Measurements from ENCODE around the gene TCF12. TPM values are rescaled to one million over a fixed set of nuclear protein-coding genes. Genes with fewer than 3 reads are reported as not detected.
"Not testable (repeated sequence)": the region's sequence is repeated elsewhere in the genome, so short reads cannot be mapped to it uniquely, and the experiment has no call there.

TCF12 gene
- total RNA-seq, 1 donor from 2014 or later, result 164 TPM

- Mint-ChIP-seq H3K4me3 (ENCODE audit: unreplicated experiment) (no peak overlapping the region), H3K9me3 (ENCODE audit: unreplicated experiment) (peaks cover 8% of the 10 kb centered on the region), H3K27ac (ENCODE audit: unreplicated experiment) (peak overlapping the region; percentile 36), H3K4me1 (ENCODE audit: unreplicated experiment) (peaks cover 34% of the 10 kb centered on the region), H3K27me3 (ENCODE audit: unreplicated experiment) (no peaks in the 10 kb centered on the region), H3K36me3 (ENCODE audit: unreplicated experiment) (peaks cover 22% of the 10 kb centered on the region)
- TF ChIP-seq, protein P1, sequence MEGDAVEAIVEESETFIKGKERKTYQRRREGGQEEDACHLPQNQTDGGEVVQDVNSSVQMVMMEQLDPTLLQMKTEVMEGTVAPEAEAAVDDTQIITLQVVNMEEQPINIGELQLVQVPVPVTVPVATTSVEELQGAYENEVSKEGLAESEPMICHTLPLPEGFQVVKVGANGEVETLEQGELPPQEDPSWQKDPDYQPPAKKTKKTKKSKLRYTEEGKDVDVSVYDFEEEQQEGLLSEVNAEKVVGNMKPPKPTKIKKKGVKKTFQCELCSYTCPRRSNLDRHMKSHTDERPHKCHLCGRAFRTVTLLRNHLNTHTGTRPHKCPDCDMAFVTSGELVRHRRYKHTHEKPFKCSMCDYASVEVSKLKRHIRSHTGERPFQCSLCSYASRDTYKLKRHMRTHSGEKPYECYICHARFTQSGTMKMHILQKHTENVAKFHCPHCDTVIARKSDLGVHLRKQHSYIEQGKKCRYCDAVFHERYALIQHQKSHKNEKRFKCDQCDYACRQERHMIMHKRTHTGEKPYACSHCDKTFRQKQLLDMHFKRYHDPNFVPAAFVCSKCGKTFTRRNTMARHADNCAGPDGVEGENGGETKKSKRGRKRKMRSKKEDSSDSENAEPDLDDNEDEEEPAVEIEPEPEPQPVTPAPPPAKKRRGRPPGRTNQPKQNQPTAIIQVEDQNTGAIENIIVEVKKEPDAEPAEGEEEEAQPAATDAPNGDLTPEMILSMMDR (IDR thresholded peaks at IDR 0.05), result no peak
- no peak for DNase-seq (ENCODE audit: extremely low spot score, unreplicated experiment)
Observed at GRCh38 chr15:56948764-56949101, 30.3 kb downstream of the TCF12 start.

- no peak for DNase-seq (ENCODE audit: extremely low spot score, unreplicated experiment)
- no peak overlapping the region for H3K27ac Mint-ChIP-seq (ENCODE audit: unreplicated experiment)
- H3K27me3 Mint-ChIP-seq (ENCODE audit: unreplicated experiment), result no peaks in the 10 kb centered on the region
- H3K36me3 Mint-ChIP-seq (ENCODE audit: unreplicated experiment), result peaks cover 22% of the 10 kb centered on the region
- peaks cover 32% of the 10 kb centered on the region for H3K4me1 Mint-ChIP-seq (ENCODE audit: unreplicated experiment)
- TF ChIP-seq, protein P1 (IDR thresholded peaks at IDR 0.05), result no peak
- peaks cover 14% of the 10 kb centered on the region for H3K9me3 Mint-ChIP-seq (ENCODE audit: unreplicated experiment)
- no peak overlapping the region for H3K4me3 Mint-ChIP-seq (ENCODE audit: unreplicated experiment)
Observed at GRCh38 chr15:56950979-56951378, 32.5 kb downstream of the TCF12 start.

DNA sequence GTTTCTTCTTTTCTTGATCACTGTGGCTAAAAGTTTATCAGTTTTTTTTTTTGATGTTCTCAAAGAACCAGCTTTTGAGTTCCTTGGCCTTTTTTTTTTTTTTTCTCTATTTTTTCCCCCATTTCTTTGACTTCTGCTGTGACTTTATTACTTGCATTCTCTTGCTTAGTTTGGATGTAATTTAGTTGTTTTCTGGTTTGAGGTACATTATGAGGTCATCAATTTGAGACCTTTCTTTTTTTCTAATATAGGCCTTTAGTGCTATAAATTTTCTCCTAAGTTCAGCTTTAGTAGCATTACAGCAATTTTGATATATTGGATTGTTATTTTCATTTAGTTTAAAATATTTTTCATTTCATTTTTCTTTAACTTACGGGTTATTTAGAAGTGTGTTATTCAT lies 35.3 kb downstream of the TCF12 start:
- Mint-ChIP-seq H3K27ac (ENCODE audit: unreplicated experiment) (no peak overlapping the region), H3K36me3 (ENCODE audit: unreplicated experiment) (peaks cover 30% of the 10 kb centered on the region), H3K27me3 (ENCODE audit: unreplicated experiment) (no peaks in the 10 kb centered on the region), H3K4me3 (ENCODE audit: unreplicated experiment) (no peak overlapping the region), H3K4me1 (ENCODE audit: unreplicated experiment) (peaks cover 23% of the 10 kb centered on the region), H3K9me3 (ENCODE audit: unreplicated experiment) (peaks cover 15% of the 10 kb centered on the region)
- DNase-seq (ENCODE audit: extremely low spot score, unreplicated experiment), result no peak
- TF ChIP-seq, protein P1 (IDR thresholded peaks at IDR 0.05), result no peak

DNA sequence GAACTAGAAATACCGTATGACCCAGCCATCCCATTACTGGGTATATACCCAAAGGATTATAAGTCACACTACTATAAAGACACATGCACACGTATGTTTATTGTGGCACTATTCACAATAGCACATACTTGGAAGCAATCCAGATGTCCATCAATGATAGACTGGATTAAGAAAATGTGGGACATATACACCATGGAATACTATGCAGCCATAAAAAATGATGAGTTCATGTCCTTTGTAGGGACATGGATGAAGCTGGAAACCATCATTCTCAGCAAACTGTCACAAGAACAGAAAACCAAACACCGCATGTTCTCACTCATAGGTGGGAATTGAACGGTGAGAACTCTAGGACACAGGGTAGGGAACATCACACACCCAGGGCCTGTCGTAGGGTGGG lies 36.6 kb downstream of the TCF12 start:
- H3K27me3 Mint-ChIP-seq (ENCODE audit: unreplicated experiment); H3K27ac Mint-ChIP-seq (ENCODE audit: unreplicated experiment); DNase-seq (ENCODE audit: extremely low spot score, unreplicated experiment); H3K4me3 Mint-ChIP-seq (ENCODE audit: unreplicated experiment): not testable (repeated sequence)
- peaks cover 15% of the 10 kb centered on the region for H3K4me1 Mint-ChIP-seq (ENCODE audit: unreplicated experiment)
- peaks cover 30% of the 10 kb centered on the region for H3K36me3 Mint-ChIP-seq (ENCODE audit: unreplicated experiment)
- H3K9me3 Mint-ChIP-seq (ENCODE audit: unreplicated experiment), result peaks cover 15% of the 10 kb centered on the region

GRCh38 chr15:56956538-56956937 lies 38.1 kb downstream of the TCF12 start:
- peaks cover 15% of the 10 kb centered on the region for H3K9me3 Mint-ChIP-seq (ENCODE audit: unreplicated experiment)
- no peaks in the 10 kb centered on the region for H3K27me3 Mint-ChIP-seq (ENCODE audit: unreplicated experiment)
- H3K4me1 Mint-ChIP-seq (ENCODE audit: unreplicated experiment), result peaks cover 14% of the 10 kb centered on the region
- no peak overlapping the region for H3K4me3 Mint-ChIP-seq (ENCODE audit: unreplicated experiment)
- DNase-seq (ENCODE audit: extremely low spot score, unreplicated experiment), result no peak
- TF ChIP-seq, protein P1 (IDR thresholded peaks at IDR 0.05), result no peak
- peaks cover 27% of the 10 kb centered on the region for H3K36me3 Mint-ChIP-seq (ENCODE audit: unreplicated experiment)
- H3K27ac Mint-ChIP-seq (ENCODE audit: unreplicated experiment), result no peak overlapping the region

DNA sequence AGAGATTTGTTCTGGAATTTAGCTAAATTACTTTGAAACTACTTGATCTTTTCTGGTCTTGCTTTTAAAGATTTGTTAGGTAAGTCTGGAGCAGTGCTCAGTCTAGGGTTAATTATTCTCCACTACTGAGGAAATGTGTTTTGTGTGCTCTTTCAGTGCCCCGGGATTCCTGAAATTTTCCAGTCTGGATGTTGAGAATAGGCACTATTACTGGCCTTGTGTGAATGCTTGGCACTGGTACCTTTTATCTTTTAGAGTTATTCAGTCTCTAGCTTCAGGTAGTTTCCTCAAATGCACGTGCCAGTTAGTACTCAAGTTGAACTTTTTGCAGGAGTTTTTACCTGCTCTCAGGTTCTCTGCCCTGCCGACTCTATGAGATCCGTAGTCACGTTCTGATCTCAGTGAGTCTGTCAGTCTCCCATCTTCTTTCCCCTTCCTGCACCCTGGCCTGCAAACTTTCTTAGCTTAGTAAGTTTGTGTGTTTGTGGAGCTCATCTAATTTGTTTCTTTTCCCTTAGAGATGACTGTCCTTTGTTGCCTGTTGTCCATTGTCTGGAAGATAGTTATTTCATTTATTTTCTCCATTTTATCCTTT lies 39.5 kb downstream of the TCF12 start:
- no peaks in the 10 kb centered on the region for H3K27me3 Mint-ChIP-seq (ENCODE audit: unreplicated experiment)
- no peak overlapping the region for H3K27ac Mint-ChIP-seq (ENCODE audit: unreplicated experiment)
- H3K4me3 Mint-ChIP-seq (ENCODE audit: unreplicated experiment), result no peak overlapping the region
- H3K4me1 Mint-ChIP-seq (ENCODE audit: unreplicated experiment), result peaks cover 23% of the 10 kb centered on the region
- peaks cover 15% of the 10 kb centered on the region for H3K9me3 Mint-ChIP-seq (ENCODE audit: unreplicated experiment)
- TF ChIP-seq, protein P1 (IDR thresholded peaks at IDR 0.05), result no peak
- peaks cover 27% of the 10 kb centered on the region for H3K36me3 Mint-ChIP-seq (ENCODE audit: unreplicated experiment)
- DNase-seq (ENCODE audit: extremely low spot score, unreplicated experiment), result no peak

All from osteocyte (in vitro differentiated cells).